Heart left ventricle (tissue), 13 donors: ENCODE data around the gene MAN1C1.

Experiments
- CTCF ChIP-seq, 12 donors: fragments of 200-600 bp; sonication (generic) in 4 of 12; IDR thresholded peaks; one replicate each; pipeline versions ENCODE4 v1.5.0 to v1.8.0; 2018 to 2022; ENCODE audit warnings: antibody characterized with exemption in 12 of 12, mild to moderate bottlenecking in 5 of 12
- POLR2A ChIP-seq, 2 donors: fragments of 450-650 bp; IDR thresholded peaks; one replicate each; pipeline ENCODE4 v1.6.1; 2017; ENCODE audit warnings: antibody characterized with exemption in 2 of 2, mild to moderate bottlenecking in 2 of 2, moderate library complexity in 2 of 2
- donor health status: ischemic (EF 13 %, LVEDD 7.1; RV severe dilation, severe dysfunction).
- donor health status: DM: no; HTN: yes; CAD: no.
- donor health status: DM: no; HTN: no; CAD: no.
- donor health status: ischemic (EF 25% LVEDD 6.9; RV normal size, moderate dysfunction).
- donor health status: ischemic (EF 25% LVEDD 5.7; RV mildly dilated, moderate dysfunction).
- donor health status: ischemic (EF 35%, LVEDD 5.7; RV mildly dilated, moderate dysfunction).
- donor health status: nonischemic (EF 11% LVEDD 7.7; RV severe dilation, severe dysfunction).
- donor health status: DM: yes; HTN: yes; CAD: no.
- donor health status: PGD.
- donor health status: ischemic (EF 29% LVEDD 5.4; RV normal size, mild dysfunction).
- donor health status: nonischemic (EF 23%, LVEDD 6.1; RV moderate dilation, normal function).

GRCh38 chr1:25683177-25683576 is 66.6 kb downstream of the MAN1C1 start:
- TF ChIP-seq CTCF (IDR thresholded peaks at IDR 0.05) (no peak), POLR2A (IDR thresholded peaks at IDR 0.05) (no peak)
